Activated B cell treated with CpG ODN at 0.5 μM for 24 hours (primary cell): ENCODE measurements around the gene CYP3A7. TPM values are rescaled to one million over a fixed set of nuclear protein-coding genes. Genes with fewer than 3 reads are reported as not detected.
"Not testable (repeated sequence)": the region's sequence is repeated elsewhere in the genome, so short reads cannot be mapped to it uniquely, and the experiment has no call there.

Source experiments
- ATAC-seq: fragments of 200-7000 bp; cut with Tn5 transposase; one replicate; pipeline ENCODE4 v1.10.0; 2021; ENCODE audit warnings: low read depth, mild to moderate bottlenecking, moderate library complexity
- CTCF ChIA-PET: fragments of 350-600 bp; sonication (Branson Sonifier 250); formaldehyde crosslinking; loops from one replicate; lab custom pipeline; 2021; ENCODE audit warnings: antibody characterized with exemption; lab: Charles Lee
- POLR2A ChIA-PET: fragments of 350-600 bp; sonication (Branson Sonifier 250); formaldehyde crosslinking; loops from one replicate; lab custom pipeline; 2021; ENCODE audit warnings: antibody characterized with exemption; lab: Charles Lee
- DNase-seq: peaks from one replicate; pipeline ENCODE4 v3.0.0; 2022
- H3K27ac Mint-ChIP-seq: one replicate; pipeline ENCODE4 v1.8.0; 2020; ENCODE audit warnings: mixed read lengths
- H3K27me3 Mint-ChIP-seq: one replicate; pipeline ENCODE4 v1.8.0; 2021; ENCODE audit warnings: mixed read lengths
- H3K36me3 Mint-ChIP-seq: one replicate; pipeline ENCODE4 v1.8.0; 2021; ENCODE audit warnings: low read depth, mixed read lengths
- H3K4me1 Mint-ChIP-seq: one replicate; pipeline ENCODE4 v1.8.0; 2021; ENCODE audit warnings: mixed read lengths
- H3K4me3 Mint-ChIP-seq: one replicate; pipeline ENCODE4 v1.8.0; 2020; ENCODE audit warnings: mild to moderate bottlenecking, mixed read lengths
- H3K9me3 Mint-ChIP-seq: one replicate; pipeline ENCODE4 v1.8.0; 2020; ENCODE audit warnings: mixed read lengths
- CTCF ChIP-seq: fragments of 200-600 bp; IDR thresholded peaks from one replicate; pipeline ENCODE4 v1.8.0; 2022; ENCODE audit warnings: antibody characterized with exemption, mild to moderate bottlenecking
- intact Hi-C: fragments of 100-400 bp; cut with micrococcal nuclease; formaldehyde crosslinking; loops from one replicate; pipeline ENCODE4 v1.15.1; 2024
- total RNA-seq: library from RNA; stranded (reverse); gene quantifications from 2 replicates; pipeline ENCODE4 v1.2.3, GENCODE V29; 2022

CYP3A7 gene
- total RNA-seq, 1 donor from 2014 or later = not detected

GRCh38 chr7:99766484-99767099, 31.6 kb upstream of the CYP3A7 start:
- no peak for TF ChIP-seq CTCF
- peaks cover 3% of the 10 kb centered on the region for H3K9me3 Mint-ChIP-seq
- ChIA-PET CTCF (no interaction called here), POLR2A (no interaction called here)
- intact Hi-C loops = no loop called here
- H3K27me3 Mint-ChIP-seq = peaks cover 70% of the 10 kb centered on the region
- H3K27ac Mint-ChIP-seq = no peak overlapping the region
- ATAC-seq (no peak), DNase-seq (no peak)
- H3K4me3 Mint-ChIP-seq = no peak overlapping the region
- H3K36me3 Mint-ChIP-seq = no peaks in the 10 kb centered on the region
- H3K4me1 Mint-ChIP-seq = peaks cover 18% of the 10 kb centered on the region

GRCh38 chr7:99764478-99764877, 29.5 kb upstream of the CYP3A7 start:
- no peak for DNase-seq
- peaks cover 60% of the 10 kb centered on the region for H3K27me3 Mint-ChIP-seq
- no peak overlapping the region for H3K27ac Mint-ChIP-seq
- no peaks in the 10 kb centered on the region for H3K36me3 Mint-ChIP-seq
- no peak overlapping the region for H3K4me3 Mint-ChIP-seq
- peaks cover 18% of the 10 kb centered on the region for H3K4me1 Mint-ChIP-seq
- intact Hi-C loops = no loop called here
- ATAC-seq = no peak
- POLR2A ChIA-PET = no interaction called here
- no peak for TF ChIP-seq CTCF
- CTCF ChIA-PET = no interaction called here
- no peaks in the 10 kb centered on the region for H3K9me3 Mint-ChIP-seq

GRCh38 chr7:99762680-99763327, 27.8 kb upstream of the CYP3A7 start:
- Mint-ChIP-seq H3K27ac (no peak overlapping the region), H3K36me3 (no peaks in the 10 kb centered on the region), H3K9me3 (no peaks in the 10 kb centered on the region), H3K4me1 (peaks cover 10% of the 10 kb centered on the region), H3K27me3 (peaks cover 60% of the 10 kb centered on the region), H3K4me3 (no peak overlapping the region)
- ATAC-seq (no peak), DNase-seq (no peak)
- TF ChIP-seq CTCF = no peak
- ChIA-PET CTCF (no interaction called here), POLR2A (no interaction called here)
- intact Hi-C loops = no loop called here

- H3K4me3 Mint-ChIP-seq = no peak overlapping the region
- H3K27ac Mint-ChIP-seq = no peak overlapping the region
- CTCF ChIA-PET = no interaction called here
- no peaks in the 10 kb centered on the region for H3K36me3 Mint-ChIP-seq
- POLR2A ChIA-PET = no interaction called here
- ATAC-seq (no peak), DNase-seq (no peak)
- H3K9me3 Mint-ChIP-seq = no peaks in the 10 kb centered on the region
- no peak for TF ChIP-seq CTCF
- no peaks in the 10 kb centered on the region for H3K4me1 Mint-ChIP-seq
- peaks cover 61% of the 10 kb centered on the region for H3K27me3 Mint-ChIP-seq
- intact Hi-C loops = no loop called here
Measured at GRCh38 chr7:99755085-99755484, 20.1 kb upstream of the CYP3A7 start.

- no peak overlapping the region for H3K27ac Mint-ChIP-seq
- H3K4me1 Mint-ChIP-seq = no peaks in the 10 kb centered on the region
- ChIA-PET POLR2A (no interaction called here), CTCF (no interaction called here)
- DNase-seq (no peak), ATAC-seq (no peak)
- peaks cover 48% of the 10 kb centered on the region for H3K27me3 Mint-ChIP-seq
- TF ChIP-seq CTCF = no peak
- no peak overlapping the region for H3K4me3 Mint-ChIP-seq
- intact Hi-C loops = no loop called here
- H3K9me3 Mint-ChIP-seq = no peaks in the 10 kb centered on the region
- H3K36me3 Mint-ChIP-seq = no peaks in the 10 kb centered on the region
Measured at GRCh38 chr7:99752356-99752755, 17.4 kb upstream of the CYP3A7 start.

- H3K27me3 Mint-ChIP-seq = peaks cover 46% of the 10 kb centered on the region
- H3K36me3 Mint-ChIP-seq = not testable (repeated sequence)
Measured at GRCh38 chr7:99751322-99752052, 16.5 kb upstream of the CYP3A7 start.

More at GRCh38 chr7:99751322-99752052, 16.5 kb upstream of the CYP3A7 start:
- POLR2A ChIA-PET, H3K4me1 Mint-ChIP-seq, H3K9me3 Mint-ChIP-seq, ATAC-seq, DNase-seq, H3K4me3 Mint-ChIP-seq, CTCF ChIA-PET, H3K27ac Mint-ChIP-seq, intact Hi-C loops: not testable (repeated sequence)
